GM12878 (cell line): ENCODE data around the gene ELMO2. TPM values are rescaled to one million over a fixed set of nuclear protein-coding genes. Genes with fewer than 3 reads are reported as not detected.

ENCODE experiments used
- ATAC-seq: fragments of 200-7000 bp; cut with Tn5 transposase; 3 replicates; pipeline ENCODE4 v1.9.1; 2020; ENCODE audit warnings: mild to moderate bottlenecking, moderate library complexity
- BruUV-seq: library from RNA; stranded (reverse); fragments of 400-500 nt; replicated peaks from 2 replicates; lab custom pipeline; 2021; lab: Mats Ljungman, UMichigan
- CTCF ChIA-PET: fragments of 300-600 bp; sonication (Branson Sonifier 250); formaldehyde crosslinking; extraction: SDS; loops from one replicate; lab custom pipeline; 2021; ENCODE audit warnings: inconsistent platforms; lab: Yijun Ruan, JAX
- POLR2A ChIA-PET: fragments of 350-600 bp; formaldehyde crosslinking; extraction: SDS; loops from one replicate; lab custom pipeline; 2021; ENCODE audit warnings: inconsistent platforms; lab: Charles Lee
- RAD21 ChIA-PET: fragments of 300-600 bp; sonication (Branson Sonifier 250); formaldehyde crosslinking; loops from one replicate; lab custom pipeline; 2023; ENCODE audit warnings: antibody characterized with exemption; ENCODE audit not compliant: unreplicated experiment; lab: Charles Lee
- SMC1A ChIA-PET: fragments of 300-600 bp; sonication (Branson Sonifier 250); formaldehyde crosslinking; loops from one replicate; lab custom pipeline; 2023; ENCODE audit not compliant: unreplicated experiment, uncharacterized antibody; lab: Charles Lee
- DNase-seq: peaks from one replicate; pipeline ENCODE4 v3.0.0-alpha.2; 2011; ENCODE audit warnings: low read depth, low spot score
- FAIRE-seq: peaks from 3 replicates; lab custom pipeline; 2011; peaks lifted over from hg19 to GRCh38; lab: Jason Lieb, UNC
- H2AFZ ChIP-seq: 2 replicates; pipeline ENCODE4 v1.6.0; 2011; ENCODE audit warnings: low read depth, low read length, control low read depth; ENCODE audit not compliant: control insufficient read depth
- H3K27ac ChIP-seq: 2 replicates; pipeline ENCODE4 v1.5.1; 2011; ENCODE audit warnings: control low read depth; ENCODE audit not compliant: control insufficient read depth, insufficient read depth
- H3K27me3 ChIP-seq, 2 experiments: replicated peaks in 1 of 2; 2 replicates each; pipeline versions ENCODE4 v1.6.0 to v1.6.1; 2011; ENCODE audit warnings: low read length in 1 of 2; ENCODE audit not compliant: control insufficient read depth in 2 of 2, insufficient read depth in 2 of 2
- H3K36me3 ChIP-seq, 2 experiments: 2 replicates each; pipeline ENCODE4 v1.5.1; 2011; ENCODE audit warnings: low read length in 1 of 2; ENCODE audit not compliant: control insufficient read depth in 2 of 2, insufficient read depth in 2 of 2
- H3K4me1 ChIP-seq: 2 replicates; pipeline ENCODE4 v1.6.1; 2011; ENCODE audit warnings: mild to moderate bottlenecking, low read length, moderate library complexity, mixed read lengths; ENCODE audit not compliant: control insufficient read depth, insufficient read depth
- H3K4me2 ChIP-seq: 2 replicates; pipeline ENCODE4 v1.6.0; 2011; ENCODE audit warnings: control low read depth; ENCODE audit not compliant: control insufficient read depth, insufficient read depth
- H3K4me3 ChIP-seq: fragments of 200-600 bp; sonication (generic); 2 replicates; pipeline ENCODE4 v1.5.1; 2016
- H3K79me2 ChIP-seq: 2 replicates; pipeline ENCODE4 v1.6.0; 2011; ENCODE audit warnings: low read length; ENCODE audit not compliant: control insufficient read depth, insufficient read depth
- H3K9ac ChIP-seq: 2 replicates; pipeline ENCODE4 v1.8.0; 2011; ENCODE audit warnings: low read length, control low read depth, mixed read lengths; ENCODE audit not compliant: control insufficient read depth, insufficient read depth
- H3K9me3 ChIP-seq: replicated peaks from 3 replicates; pipeline ENCODE4 v1.5.1; 2011; ENCODE audit warnings: mild to moderate bottlenecking, low read length; ENCODE audit not compliant: control insufficient read depth, insufficient read depth
- H4K20me1 ChIP-seq: 2 replicates; pipeline ENCODE4 v1.6.0; 2011; ENCODE audit not compliant: control insufficient read depth, insufficient read depth
- CBX3 ChIP-seq: fragments of 200-600 bp; sonication (generic); IDR thresholded peaks from 2 replicates; pipeline ENCODE4 v1.6.1; 2016; ENCODE audit warnings: low read depth, borderline replicate concordance
- JUNB ChIP-seq: IDR thresholded peaks from 2 replicates; pipeline ENCODE4 v1.6.1; 2016; ENCODE audit warnings: antibody characterized with exemption, mild to moderate bottlenecking
- KDM1A ChIP-seq: fragments of 200-600 bp; sonication (generic); IDR thresholded peaks from 2 replicates; pipeline ENCODE4 v1.6.1; 2016; ENCODE audit warnings: borderline replicate concordance
- MEF2A ChIP-seq: IDR thresholded peaks from 2 replicates; pipeline ENCODE4 v1.6.1; 2011; ENCODE audit warnings: low read depth, mild to moderate bottlenecking, low read length, moderate library complexity; ENCODE audit not compliant: insufficient read depth
- MTA2 ChIP-seq: fragments of 450-650 bp; IDR thresholded peaks from 2 replicates; pipeline ENCODE4 v1.6.1; 2016; ENCODE audit warnings: low read depth, mild to moderate bottlenecking, moderate library complexity
- MTA3 ChIP-seq: IDR thresholded peaks from 2 replicates; pipeline ENCODE4 v1.6.1; 2012; ENCODE audit warnings: low read length, inconsistent platforms, borderline replicate concordance
- NKRF ChIP-seq: fragments of 450-650 bp; conservative IDR thresholded peaks from 2 replicates; pipeline ENCODE4 v1.6.1; 2017; ENCODE audit warnings: mild to moderate bottlenecking, moderate library complexity
- RELB ChIP-seq: fragments of 450-650 bp; IDR thresholded peaks from 2 replicates; pipeline ENCODE4 v1.6.1; 2017; ENCODE audit warnings: low read depth, mild to moderate bottlenecking, moderate library complexity
- YBX1 ChIP-seq: fragments of 450-650 bp; IDR thresholded peaks from 2 replicates; pipeline ENCODE4 v1.6.1; 2016; ENCODE audit warnings: antibody characterized with exemption
- ZBTB4 ChIP-seq: fragments of 450-650 bp; formaldehyde crosslinking; IDR thresholded peaks from 2 replicates; pipeline ENCODE4 v1.4.0; 2022; ENCODE audit warnings: mild to moderate bottlenecking, moderate library complexity
- WGBS: methylation state at CpG from one replicate; pipeline ENCODE4 v1.1.6; 2016; ENCODE audit warnings: low lambda C conversion rate; ENCODE audit not compliant: insufficient replicate concordance, insufficient coverage; ENCODE audit errors: missing lambda C conversion rate; 5-methylcytosine and 5-hydroxymethylcytosine counted together
- in situ Hi-C: fragments of 300-500 bp; cut with MboI; formaldehyde crosslinking; loops from 9 replicates; pipeline ENCODE4 v1.14.3; 2018; ENCODE audit warnings: mixed read lengths
- intact Hi-C: fragments of 100-400 bp; cut with micrococcal nuclease; formaldehyde crosslinking; loops from one replicate; pipeline ENCODE4 v1.14.2; 2022; ENCODE audit not compliant: unreplicated experiment
- polyA plus RNA-seq, 11 experiments: library from polyadenylated mRNA; depleted of rRNA in 4 of 11; unstranded in 6 of 11; stranded (reverse) in 5 of 11; fragments of >200 nt; fragmentation: Nextera tagmentation in 4 of 11; fragmentation: Illumina TruSeq in 1 of 11; extraction: Ambion mirVana in 4 of 11; extraction: Trizol in 1 of 11; gene quantifications; 1 replicate in 1 of 11; 2 replicates in 10 of 11; pipeline versions ENCODE4 v1.2.1 to v1.2.3, GENCODE V29; 2011 to 2016; ENCODE audit warnings: inconsistent platforms in 2 of 11, missing spikeins in 2 of 11, low read depth in 1 of 11
- total RNA-seq, 4 experiments: library from RNA; depleted of rRNA in 3 of 4; stranded (reverse); fragments of >200 nt in 3 of 4; fragmentation: Illumina TruSeq in 1 of 4; extraction: Trizol in 1 of 4; gene quantifications; 2 replicates each; pipeline versions ENCODE4 v1.2.1 to v1.2.3, GENCODE V29; 2013 to 2021

The ELMO2 gene
- total and polyA plus RNA-seq, 10 of the 15 experiments (the other 5 are each of a cell fraction or from before 2014, with no cell fraction given), result 14.2 to 40.2 (median 37.6) TPM

GRCh38 chr20:46354207-46354555 lies 52.2 kb downstream of the ELMO2 start:
- BruUV-seq, result no TSS peak
- intact Hi-C loops (no loop called here), in situ Hi-C loops (loop anchor here (25.0 kb wide), 1 partner anchor 542 kb away; the partner anchor contains the start of gene UBE2C)
- ChIA-PET RAD21 (no interaction called here), POLR2A (no interaction called here), CTCF (no interaction called here), SMC1A (no interaction called here)
- no peak for FAIRE-seq
- Histone ChIP-seq H3K4me2 (no peak overlapping the region), H3K4me1 (peaks cover 51% of the 10 kb centered on the region), H4K20me1 (no peaks in the 10 kb centered on the region), H3K4me3 (no peak overlapping the region), H3K36me3 (peaks cover 8 to 10% of the 10 kb centered on the region in 2 experiments; a peak in 3 of 4 replicates), H3K27ac (no peak overlapping the region), H3K9me3 (no peaks in the 10 kb centered on the region), H3K27me3 (no peaks in the 10 kb centered on the region), H3K9ac (no peak overlapping the region), H2AFZ (no peak overlapping the region), H3K79me2 (peaks cover 5% of the 10 kb centered on the region)
- WGBS, result 94% methylated on average over 4 of the region's 4 CpGs
- DNase-seq, result no peak
- ATAC-seq, result no peak
- TF ChIP-seq YBX1 (no peak), KDM1A (no peak), RELB (no peak)

GRCh38 chr20:46353500-46354206 lies 52.8 kb downstream of the ELMO2 start:
- Histone ChIP-seq H3K27me3 (no peaks in the 10 kb centered on the region), H3K36me3 (peaks cover 8 to 10% of the 10 kb centered on the region in 2 experiments; a peak in 3 of 4 replicates), H3K9ac (no peak overlapping the region), H4K20me1 (no peaks in the 10 kb centered on the region), H3K4me1 (peaks cover 50% of the 10 kb centered on the region), H3K4me3 (no peak overlapping the region), H3K79me2 (no peaks in the 10 kb centered on the region; the same call in 1 of the 2 replicates), H2AFZ (no peak overlapping the region), H3K4me2 (no peak overlapping the region), H3K9me3 (no peaks in the 10 kb centered on the region), H3K27ac (no peak overlapping the region)
- ATAC-seq (no peak), FAIRE-seq (no peak), DNase-seq (no peak)
- intact Hi-C loops (no loop called here), in situ Hi-C loops (loop anchor here (25.0 kb wide), 1 partner anchor 541 kb away; the partner anchor contains the start of gene UBE2C)
- RAD21 ChIA-PET, result no interaction called here
- WGBS, result 83% methylated on average over 13 of the region's 14 CpGs
- POLR2A ChIA-PET, result interaction anchor here (1.6 kb wide), 1 partner anchor 8 kb away, joined by 5 read pairs; no protein-coding TSS in a partner anchor
- no TSS peak for BruUV-seq
- SMC1A ChIA-PET, result no interaction called here
- CTCF ChIA-PET, result no interaction called here
- TF ChIP-seq CBX3 (no peak), NKRF (no peak), ZBTB4 (CRISPR knock-in tag) (no peak), MEF2A (no peak), MTA3 (no peak), JUNB (no peak), MTA2 (no peak)
